Esophagus muscularis mucosa (tissue), 4 donors: ENCODE measurements around the gene HDAC4. TPM values are rescaled to one million over a fixed set of nuclear protein-coding genes. Genes with fewer than 3 reads are reported as not detected.
"Not testable (repeated sequence)": the region's sequence is repeated elsewhere in the genome, so short reads cannot be mapped to it uniquely, and the experiment has no call there.

Experiments used
- DNase-seq: peaks from one replicate; pipeline ENCODE4 v3.0.0-alpha.2; 2017; ENCODE audit errors: extremely low spot score
- H3K27ac ChIP-seq, 4 donors: fragments of 200-600 bp; sonication (generic); replicated peaks in 1 of 4; 1 replicate in 3 of 4; 2 replicates in 1 of 4; pipeline ENCODE4 v1.5.1; 2016 to 2019; ENCODE audit warnings: mild to moderate bottlenecking in 1 of 4
- H3K27me3 ChIP-seq, 4 donors: fragments of 200-600 bp; sonication (generic); one replicate each; pipeline versions ENCODE4 v1.5.1 to v1.6.0; 2016 to 2019
- H3K36me3 ChIP-seq, 4 donors: fragments of 200-600 bp; sonication (generic); one replicate each; pipeline ENCODE4 v1.5.1; 2016 to 2019
- H3K4me1 ChIP-seq, 4 donors: fragments of 200-600 bp; sonication (generic); one replicate each; pipeline ENCODE4 v1.5.1; 2016 to 2019
- H3K4me3 ChIP-seq, 4 donors: fragments of 200-600 bp; sonication (generic); 1 replicate in 2 of 4; 2 replicates in 2 of 4; pipeline ENCODE4 v1.5.1; 2016 to 2019; ENCODE audit warnings: mild to moderate bottlenecking in 4 of 4, moderate library complexity in 1 of 4
- H3K9me3 ChIP-seq, 4 donors: fragments of 200-600 bp; sonication (generic); 1 replicate in 3 of 4; 2 replicates in 1 of 4; pipeline ENCODE4 v1.5.1; 2016 to 2019
- EP300 ChIP-seq: sonication (generic); formaldehyde crosslinking; IDR thresholded peaks from one replicate; pipeline ENCODE4 v1.6.1; 2017; ENCODE audit warnings: antibody characterized with exemption
- POLR2A ChIP-seq: fragments of 450-650 bp; IDR thresholded peaks from one replicate; pipeline ENCODE4 v1.6.1; 2017; ENCODE audit warnings: antibody characterized with exemption, moderate library complexity, mild to moderate bottlenecking, low read depth
- POLR2AphosphoS5 ChIP-seq, 2 donors: sonication (generic); formaldehyde crosslinking; IDR thresholded peaks; one replicate each; pipeline ENCODE4 v1.6.1; 2017; ENCODE audit warnings: antibody characterized with exemption in 2 of 2
- WGBS: methylation state at CpG from one replicate; pipeline ENCODE4 v1.1.5; 2018; 5-methylcytosine and 5-hydroxymethylcytosine counted together
- intact Hi-C: fragments of 100-400 bp; cut with DNase I; formaldehyde crosslinking; loops from one replicate; pipeline ENCODE4 v1.15.1; 2023
- total RNA-seq, 4 donors: library from RNA; depleted of rRNA; stranded (reverse); fragments of >200 nt; gene quantifications; one replicate each; pipeline versions ENCODE4 v1.1.0 to v1.2.1, GENCODE V29; 2016
- TF ChIP-seq, protein P1 (sequence below), 3 experiments: fragments of 200-600 bp in 2 of 3; fragments of 450-650 bp in 1 of 3; sonication (generic) in 2 of 3; IDR thresholded peaks; one replicate each; pipeline ENCODE4 v1.5.1; 2017 to 2019; ENCODE audit warnings: antibody characterized with exemption in 3 of 3, mild to moderate bottlenecking in 2 of 3, moderate library complexity in 1 of 3

Gene HDAC4
- total RNA-seq: 100 to 1,000 TPM in 1 of 4 donors, 10 to 100 TPM in 3; 59.4 to 119 (median 76.1) TPM

DNA sequence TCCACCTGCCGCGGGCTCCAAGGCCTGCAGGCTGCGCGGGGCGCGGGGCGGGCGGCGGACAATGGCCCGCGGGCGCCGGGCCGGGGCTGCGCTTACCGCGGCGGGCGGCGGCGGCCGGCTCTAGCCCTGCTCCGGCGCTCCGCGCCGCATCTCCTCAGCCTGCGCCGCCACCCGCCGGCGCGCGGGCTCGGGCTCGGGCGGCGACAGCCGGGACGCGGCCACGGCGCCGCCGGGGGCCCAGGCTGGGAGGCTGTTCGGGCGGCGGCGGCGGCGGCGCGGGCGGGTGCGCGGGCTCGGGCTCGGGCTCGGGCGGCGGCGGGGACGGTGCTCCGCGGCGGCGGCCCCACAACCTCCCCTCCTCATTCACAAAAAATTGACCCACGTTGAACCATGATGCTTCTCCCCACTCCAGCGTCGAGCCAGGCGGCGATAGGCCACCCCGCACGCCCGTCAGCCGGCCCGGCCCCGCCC lies at the start of gene HDAC4:
Gene HDAC4 (minus strand): TSS at position 425 of the 471 bp plus-strand sequence. CDS start 48,321 bp downstream, outside the sequence.
- no peak for DNase-seq
- H3K4me3 ChIP-seq: peak within 1 kb of the TSS; percentile 57 to 86 (median 76)
- no peaks in the 10 kb centered on the region for H3K36me3 ChIP-seq
- H3K9me3 ChIP-seq: no peaks in the 10 kb centered on the region
- H3K27ac ChIP-seq: peak within 1 kb of the TSS; percentile 97 to 100 (median 100)
- H3K27me3 ChIP-seq: no peaks in the 10 kb centered on the region
- intact Hi-C loops: loop anchor here (10.0 kb wide), 1 partner anchor 484 kb away; no protein-coding TSS in a partner anchor
- WGBS: under 1% methylated on average over 33 of the region's 78 CpGs
- peaks cover 34 to 54% (median 47%) of the 10 kb centered on the region in 4 donors for H3K4me1 ChIP-seq
- peak in 1 of 2 donors; percentile 64 for TF ChIP-seq POLR2AphosphoS5 (IDR thresholded peaks at IDR 0.05)
- TF ChIP-seq EP300: no peak
- TF ChIP-seq, protein P1, sequence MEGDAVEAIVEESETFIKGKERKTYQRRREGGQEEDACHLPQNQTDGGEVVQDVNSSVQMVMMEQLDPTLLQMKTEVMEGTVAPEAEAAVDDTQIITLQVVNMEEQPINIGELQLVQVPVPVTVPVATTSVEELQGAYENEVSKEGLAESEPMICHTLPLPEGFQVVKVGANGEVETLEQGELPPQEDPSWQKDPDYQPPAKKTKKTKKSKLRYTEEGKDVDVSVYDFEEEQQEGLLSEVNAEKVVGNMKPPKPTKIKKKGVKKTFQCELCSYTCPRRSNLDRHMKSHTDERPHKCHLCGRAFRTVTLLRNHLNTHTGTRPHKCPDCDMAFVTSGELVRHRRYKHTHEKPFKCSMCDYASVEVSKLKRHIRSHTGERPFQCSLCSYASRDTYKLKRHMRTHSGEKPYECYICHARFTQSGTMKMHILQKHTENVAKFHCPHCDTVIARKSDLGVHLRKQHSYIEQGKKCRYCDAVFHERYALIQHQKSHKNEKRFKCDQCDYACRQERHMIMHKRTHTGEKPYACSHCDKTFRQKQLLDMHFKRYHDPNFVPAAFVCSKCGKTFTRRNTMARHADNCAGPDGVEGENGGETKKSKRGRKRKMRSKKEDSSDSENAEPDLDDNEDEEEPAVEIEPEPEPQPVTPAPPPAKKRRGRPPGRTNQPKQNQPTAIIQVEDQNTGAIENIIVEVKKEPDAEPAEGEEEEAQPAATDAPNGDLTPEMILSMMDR (IDR thresholded peaks at IDR 0.05): no peak
- TF ChIP-seq POLR2A: no peak

DNA sequence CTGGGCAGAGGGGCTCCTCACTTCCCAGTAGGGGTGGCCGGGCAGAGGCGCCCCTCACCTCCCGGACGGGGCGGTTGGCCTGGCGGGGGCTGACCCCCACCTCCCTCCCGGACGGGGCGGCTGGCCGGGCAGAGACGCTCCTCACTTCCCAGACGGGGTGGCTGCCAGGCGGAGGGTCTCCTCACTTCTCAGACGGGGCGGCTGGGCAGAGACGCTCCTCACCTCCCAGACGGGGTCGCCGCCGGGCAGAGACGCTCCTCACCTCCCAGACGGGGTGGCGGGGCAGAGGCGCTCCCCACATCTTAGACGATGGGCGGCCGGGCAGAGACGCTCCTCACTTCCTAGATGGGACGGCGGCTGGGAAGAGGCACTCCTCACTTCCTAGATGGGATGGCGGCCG lies 48.6 kb upstream of the HDAC4 start:
- H3K9me3 ChIP-seq, DNase-seq, intact Hi-C loops, H3K36me3 ChIP-seq, H3K4me3 ChIP-seq, H3K27me3 ChIP-seq, H3K27ac ChIP-seq: not testable (repeated sequence)
- 92% methylated on average over 30 of the region's 32 CpGs for WGBS
- H3K4me1 ChIP-seq: peaks cover 0 to 20% (median 14%) of the 10 kb centered on the region in 4 donors

DNA sequence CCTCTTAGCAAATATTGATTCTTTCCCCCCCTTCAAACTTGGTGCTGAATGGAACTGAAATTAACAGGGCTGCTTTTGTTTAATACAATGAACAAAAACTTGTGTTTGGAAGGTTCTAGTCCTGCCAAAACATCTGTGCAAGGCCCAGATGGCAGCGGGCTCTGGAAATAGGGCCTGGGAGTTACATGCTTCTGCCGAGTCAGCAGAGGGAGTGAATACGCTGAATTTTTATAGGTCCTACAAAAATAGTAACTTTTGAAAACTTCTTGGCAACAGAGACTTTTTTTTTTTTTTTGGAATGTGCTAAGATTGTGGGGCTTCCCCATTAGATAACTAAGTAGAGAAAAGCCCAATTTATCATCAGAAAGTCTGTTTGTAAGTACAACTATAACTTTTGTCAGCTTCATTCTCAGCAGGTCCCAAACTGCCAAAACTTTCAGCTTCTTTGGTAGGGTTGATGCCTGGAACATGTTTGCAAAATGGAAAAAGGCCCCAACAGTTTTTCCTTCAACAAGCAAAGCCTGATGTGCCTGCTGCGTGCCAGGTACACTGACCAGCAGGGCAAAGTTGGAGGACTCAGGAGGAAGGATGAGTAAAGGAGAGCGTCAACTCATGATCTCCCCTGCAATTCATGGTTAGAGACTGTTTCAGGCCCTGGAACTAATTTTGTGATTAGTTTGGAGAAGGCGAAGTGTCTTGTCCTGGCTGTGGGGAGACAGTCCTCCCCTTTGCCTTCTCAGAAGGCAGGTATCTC lies 45.1 kb upstream of the HDAC4 start:
- TF ChIP-seq, protein P1 (IDR thresholded peaks at IDR 0.05): no peak
- TF ChIP-seq POLR2A: no peak
- no peak for TF ChIP-seq EP300
- Histone ChIP-seq H3K27ac (peak overlapping the region in 2 of 4 donors; percentile 42 to 49), H3K36me3 (no peaks in the 10 kb centered on the region), H3K4me1 (peaks cover 0 to 24% (median 20%) of the 10 kb centered on the region in 4 donors), H3K27me3 (no peaks in the 10 kb centered on the region), H3K4me3 (no peak overlapping the region), H3K9me3 (no peaks in the 10 kb centered on the region)
- DNase-seq: peak; percentile 90
- WGBS: 53% methylated on average over 6 of the region's 6 CpGs
- intact Hi-C loops: no loop called here

DNA sequence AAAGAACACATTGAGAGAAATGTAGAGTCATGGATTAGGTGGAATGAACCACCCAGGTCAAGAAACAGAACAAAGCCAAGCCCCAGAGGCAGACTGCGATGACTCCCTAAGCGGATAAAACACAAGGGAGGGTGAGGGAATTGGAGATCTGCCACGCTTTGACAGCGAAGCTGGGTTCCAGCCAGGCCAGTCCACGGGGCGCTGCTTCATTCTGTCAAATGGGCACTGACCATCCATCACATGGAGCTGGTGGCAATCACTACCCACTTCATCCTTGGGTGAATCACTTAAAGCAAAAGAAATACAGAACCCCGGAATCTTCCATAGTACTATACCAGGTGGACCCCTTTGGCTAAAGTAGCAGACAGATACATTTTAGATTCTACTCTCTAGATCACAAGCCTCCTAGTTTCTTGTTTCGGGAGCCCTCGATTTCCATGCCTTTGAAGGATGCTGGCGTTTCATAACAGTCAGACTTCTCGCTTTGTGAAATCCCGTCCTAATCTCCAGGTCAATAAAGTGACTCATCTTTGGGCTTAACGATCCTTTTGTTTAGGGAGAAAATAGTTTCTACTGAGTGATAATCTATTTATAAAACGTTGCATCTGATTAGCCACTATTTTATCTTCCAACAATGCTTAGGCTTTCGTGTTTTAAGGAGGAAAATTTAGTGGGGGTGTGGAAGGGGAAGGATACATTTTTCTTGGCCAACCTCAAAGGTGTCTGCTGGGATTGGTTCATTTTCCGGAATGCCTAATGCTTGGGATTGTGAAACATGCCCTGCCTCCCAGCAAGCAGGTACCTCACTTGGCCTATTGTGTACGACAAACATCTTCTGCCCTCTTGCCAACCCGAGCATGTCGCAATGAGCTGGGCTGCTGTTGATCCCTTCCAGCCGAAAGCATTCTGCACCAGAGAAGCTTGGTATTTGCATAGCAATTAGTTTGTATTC lies 44.1 kb upstream of the HDAC4 start:
- Histone ChIP-seq H3K4me3 (no peak overlapping the region), H3K4me1 (peaks cover 7 to 35% (median 31%) of the 10 kb centered on the region in 4 donors), H3K36me3 (no peaks in the 10 kb centered on the region), H3K27me3 (peaks cover 0 to 4% (median 0%) of the 10 kb centered on the region in 4 donors), H3K9me3 (no peaks in the 10 kb centered on the region), H3K27ac (peak overlapping the region in 1 of 4 donors; percentile 42)
- 77% methylated on average over 20 of the region's 20 CpGs for WGBS
- TF ChIP-seq, protein P1 (IDR thresholded peaks at IDR 0.05): no peak
- no peak for TF ChIP-seq EP300
- TF ChIP-seq POLR2AphosphoS5 (IDR thresholded peaks at IDR 0.05): no peak
- TF ChIP-seq POLR2A: no peak
- peak; percentile 82 for DNase-seq
- intact Hi-C loops: no loop called here
